HCT116 (cell line): ENCODE results near the gene INPP5B. TPM values are rescaled to one million over a fixed set of nuclear protein-coding genes. Genes with fewer than 3 reads are reported as not detected.

Experiments
- ATAC-seq: fragments of 200-7000 bp; cut with Tn5 transposase; 2 replicates; pipeline ENCODE4 v1.9.1; 2020; ENCODE audit warnings: mild to moderate bottlenecking, moderate library complexity
- BruUV-seq: library from RNA; stranded (reverse); fragments of 400-500 nt; replicated peaks from 2 replicates; lab custom pipeline; 2021; lab: Mats Ljungman, UMichigan
- CTCF ChIA-PET: fragments of 300-600 bp; sonication (Branson Sonifier 250); formaldehyde crosslinking; loops from one replicate; lab custom pipeline; 2021; ENCODE audit warnings: antibody characterized with exemption; lab: Charles Lee
- POLR2A ChIA-PET: fragments of 300-600, 350-600 bp; sonication (Branson Sonifier 250); formaldehyde crosslinking; loops from one replicate; lab custom pipeline; 2021; ENCODE audit warnings: antibody characterized with exemption; lab: Charles Lee
- RAD21 ChIA-PET, 2 experiments: fragments of 300-600 bp; sonication (Branson Sonifier 250); formaldehyde crosslinking; loops; one replicate each; lab custom pipeline; 2023; ENCODE audit warnings: low total read pairs in 2 of 2; ENCODE audit not compliant: uncharacterized antibody in 2 of 2, unreplicated experiment in 2 of 2, low non-redundant PET in 1 of 2; lab: Charles Lee
- DNase-seq: peaks from one replicate; pipeline ENCODE4 v3.0.0-alpha.2; 2010; ENCODE audit warnings: low read depth, low spot score
- H2AFZ ChIP-seq: fragments of 200-600 bp; shearing (Covaris generic), sonication (generic); 2 replicates; pipeline ENCODE4 v1.6.1; 2017; ENCODE audit warnings: low read depth, mixed run types, mixed read lengths, antibody characterized with exemption, low read length; ENCODE audit not compliant: poor library complexity, severe bottlenecking
- H3K27ac ChIP-seq: 2 replicates; pipeline ENCODE4 v1.5.1; 2012; ENCODE audit warnings: low read depth, low read length
- H3K27me3 ChIP-seq: fragments of 200-600 bp; sonication (generic); 2 replicates; pipeline ENCODE4 v1.6.1; 2016; ENCODE audit warnings: mixed run types, low read length, mixed read lengths; ENCODE audit not compliant: insufficient read depth
- H3K36me3 ChIP-seq, 2 experiments: fragments of 200-500 bp in 1 of 2; fragments of 200-600 bp in 1 of 2; sonication (Bioruptor generic) in 1 of 2; sonication (generic) in 1 of 2; 2 replicates each; pipeline versions ENCODE4 v1.5.1 to v1.6.1; 2014 to 2016; ENCODE audit warnings: low read length in 2 of 2, inconsistent platforms in 1 of 2, mixed read lengths in 1 of 2, mixed run types in 1 of 2; ENCODE audit not compliant: insufficient read depth in 2 of 2, control insufficient read depth in 1 of 2
- H3K4me1 ChIP-seq, 2 experiments: fragments of 200-600 bp in 1 of 2; sonication (generic) in 1 of 2; 2 replicates each; pipeline versions ENCODE4 v1.5.1 to v1.6.1; 2012 to 2017; ENCODE audit warnings: low read length in 2 of 2, inconsistent platforms in 1 of 2, mild to moderate bottlenecking in 1 of 2, mixed read lengths in 1 of 2, mixed run types in 1 of 2, moderate library complexity in 1 of 2; ENCODE audit not compliant: insufficient read depth in 2 of 2, control insufficient read depth in 1 of 2
- H3K4me2 ChIP-seq: fragments of 200-600 bp; sonication (generic); 2 replicates; pipeline ENCODE4 v1.6.1; 2017; ENCODE audit warnings: mixed run types, low read length, mixed read lengths
- H3K4me3 ChIP-seq, 2 experiments: fragments of 200-600 bp in 1 of 2; sonication (generic) in 1 of 2; replicated peaks in 1 of 2; 2 replicates each; pipeline ENCODE4 v1.5.1; 2011 to 2016; ENCODE audit warnings: low read length in 2 of 2, control low read depth in 1 of 2, low read depth in 1 of 2, mild to moderate bottlenecking in 1 of 2, mixed read lengths in 1 of 2, mixed run types in 1 of 2
- H3K79me2 ChIP-seq: fragments of 200-600 bp; sonication (generic); 2 replicates; pipeline ENCODE4 v1.6.1; 2017; ENCODE audit warnings: mild to moderate bottlenecking, mixed run types, low read length, moderate library complexity, mixed read lengths; ENCODE audit not compliant: insufficient read depth
- H3K9ac ChIP-seq: fragments of 200-600 bp; sonication (generic); 2 replicates; pipeline ENCODE4 v1.6.1; 2016; ENCODE audit warnings: low read length, mixed read lengths
- H3K9me2 ChIP-seq: fragments of 200-600 bp; sonication (generic), shearing (Covaris generic); 2 replicates; pipeline ENCODE4 v1.6.1; 2017; ENCODE audit warnings: mixed run types, mild to moderate bottlenecking, moderate library complexity; ENCODE audit not compliant: insufficient read depth
- H3K9me3 ChIP-seq, 2 experiments: fragments of 200-500 bp in 1 of 2; fragments of 200-600 bp in 1 of 2; sonication (Bioruptor generic) in 1 of 2; sonication (generic) in 1 of 2; 2 replicates each; pipeline ENCODE4 v1.6.1; 2014 to 2017; ENCODE audit warnings: low read length in 2 of 2, mixed read lengths in 2 of 2, inconsistent platforms in 1 of 2, low read depth in 1 of 2, mild to moderate bottlenecking in 1 of 2, mixed run types in 1 of 2, moderate library complexity in 1 of 2; ENCODE audit not compliant: control insufficient read depth in 1 of 2, insufficient read depth in 1 of 2
- H4K20me1 ChIP-seq: fragments of 200-600 bp; sonication (generic), shearing (Covaris generic); 2 replicates; pipeline ENCODE4 v1.6.1; 2017; ENCODE audit warnings: mixed run types, mild to moderate bottlenecking, moderate library complexity; ENCODE audit not compliant: insufficient read depth
- CEBPB ChIP-seq: IDR thresholded peaks from 2 replicates; pipeline ENCODE4 v1.6.1; 2012; ENCODE audit warnings: low read depth
- EGR1 ChIP-seq: IDR thresholded peaks from 2 replicates; pipeline ENCODE4 v1.6.1; 2012; ENCODE audit warnings: low read depth
- ZFX ChIP-seq: fragments of 450-650 bp; IDR thresholded peaks from 2 replicates; pipeline ENCODE4 v1.6.1; 2017
- intact Hi-C: fragments of 100-400 bp; cut with micrococcal nuclease; formaldehyde crosslinking; loops from 2 replicates; pipeline ENCODE4 v1.10.0; 2022
- total RNA-seq: library from RNA; stranded (reverse); gene quantifications from one replicate; pipeline ENCODE4 v1.2.1, GENCODE V29; 2021; ENCODE audit not compliant: unreplicated experiment
- TF ChIP-seq, protein P1 (sequence below), 3 experiments: fragments of 200-600 bp in 1 of 3; sonication (generic) in 1 of 3; IDR thresholded peaks in 2 of 3; conservative IDR thresholded peaks in 1 of 3; 2 replicates each; pipeline ENCODE4 v1.5.1; 2012 to 2017; ENCODE audit warnings: low read depth in 2 of 3, low read length in 2 of 3, antibody characterized with exemption in 1 of 3, borderline replicate concordance in 1 of 3, control low read depth in 1 of 3, mild to moderate bottlenecking in 1 of 3, mixed read lengths in 1 of 3, mixed run types in 1 of 3, moderate library complexity in 1 of 3; ENCODE audit not compliant: insufficient read depth in 1 of 3

INPP5B gene
- total RNA-seq, 1 experiment from 2014 or later = 20.8 TPM

DNA sequence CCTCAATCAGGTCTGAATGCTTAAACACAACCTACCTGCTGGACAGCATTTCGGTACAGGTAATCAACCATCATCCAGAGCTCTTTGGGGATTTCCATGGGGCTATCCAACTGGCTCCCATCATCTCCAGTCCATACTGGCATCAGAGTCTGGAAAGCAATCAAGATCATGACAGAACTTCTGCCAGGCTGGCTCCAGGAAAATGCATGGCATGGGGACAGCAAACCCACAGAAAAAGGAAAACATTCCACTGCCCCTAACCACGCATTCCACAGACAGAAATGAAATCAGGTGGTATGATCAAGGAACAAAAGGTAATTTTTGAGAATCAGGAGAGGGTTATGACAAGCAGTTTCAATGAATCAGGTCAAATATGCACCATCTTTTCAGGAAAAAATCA is 78.4 kb downstream of the INPP5B start:
- H4K20me1 ChIP-seq = no peaks in the 10 kb centered on the region
- no peaks in the 10 kb centered on the region for H3K27me3 ChIP-seq
- RAD21 ChIA-PET = no interaction called here
- H3K4me2 ChIP-seq = no peak overlapping the region
- CTCF ChIA-PET = no interaction called here
- intact Hi-C loops = no loop called here
- H3K4me3 ChIP-seq = no peak overlapping the region
- TF ChIP-seq CEBPB (no peak), EGR1 (no peak)
- H3K27ac ChIP-seq = no peak overlapping the region
- no peak overlapping the region for H2AFZ ChIP-seq
- no peak overlapping the region for H3K9ac ChIP-seq
- H3K79me2 ChIP-seq = no peaks in the 10 kb centered on the region
- H3K9me2 ChIP-seq = no peaks in the 10 kb centered on the region
- H3K9me3 ChIP-seq = no peaks in the 10 kb centered on the region
- H3K4me1 ChIP-seq = peaks cover 2 to 20% of the 10 kb centered on the region in 2 experiments; a peak in 3 of 4 replicates
- POLR2A ChIA-PET = no interaction called here
- peaks cover 4 to 6% of the 10 kb centered on the region in 2 experiments; a peak in 2 of 4 replicates for H3K36me3 ChIP-seq
- no TSS peak for BruUV-seq
- no peak for DNase-seq
- ATAC-seq = no peak

DNA sequence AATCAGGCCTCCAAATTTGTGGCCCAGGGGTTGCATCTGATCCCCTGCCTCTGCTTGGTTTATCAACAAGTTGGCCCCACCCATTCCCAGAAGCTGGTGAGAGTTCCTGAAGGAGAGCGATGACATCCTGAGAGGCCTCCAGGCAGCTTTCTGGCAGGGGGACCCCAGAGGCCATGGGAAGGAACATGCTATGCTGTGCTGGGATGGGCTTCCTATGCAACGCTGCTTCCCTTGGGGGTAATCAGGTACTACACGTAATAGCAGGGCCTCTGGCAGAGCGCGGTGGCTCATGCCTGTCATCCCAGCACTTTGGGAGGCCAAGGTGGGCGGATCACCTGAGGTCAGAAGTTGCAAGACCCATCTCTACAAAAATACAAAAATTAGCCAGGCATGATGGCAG is 79.1 kb downstream of the INPP5B start:
- H3K36me3 ChIP-seq = peaks cover 2 to 4% of the 10 kb centered on the region in 2 experiments; a peak in 1 of 4 replicates
- H4K20me1 ChIP-seq = no peaks in the 10 kb centered on the region
- BruUV-seq = no TSS peak
- no peaks in the 10 kb centered on the region for H3K27me3 ChIP-seq
- DNase-seq = no peak
- POLR2A ChIA-PET = no interaction called here
- H3K4me1 ChIP-seq = peaks cover 2 to 20% of the 10 kb centered on the region in 2 experiments; a peak in 3 of 4 replicates
- RAD21 ChIA-PET = interaction anchor here in 1 of 2 experiments (0.6 kb wide), 1 partner anchor 353 kb away, joined by 4 read pairs; the partner anchor contains the start of gene MEAF6
- H3K4me2 ChIP-seq = no peak overlapping the region
- no peak overlapping the region for H2AFZ ChIP-seq
- no peaks in the 10 kb centered on the region for H3K9me3 ChIP-seq
- H3K4me3 ChIP-seq = no peak overlapping the region
- no peak overlapping the region for H3K9ac ChIP-seq
- no peak overlapping the region for H3K27ac ChIP-seq
- no peaks in the 10 kb centered on the region for H3K9me2 ChIP-seq
- peak; percentile 70 for ATAC-seq
- CTCF ChIA-PET = no interaction called here
- no peaks in the 10 kb centered on the region for H3K79me2 ChIP-seq
- intact Hi-C loops = no loop called here
- no peak for TF ChIP-seq ZFX
- TF ChIP-seq, protein P1, sequence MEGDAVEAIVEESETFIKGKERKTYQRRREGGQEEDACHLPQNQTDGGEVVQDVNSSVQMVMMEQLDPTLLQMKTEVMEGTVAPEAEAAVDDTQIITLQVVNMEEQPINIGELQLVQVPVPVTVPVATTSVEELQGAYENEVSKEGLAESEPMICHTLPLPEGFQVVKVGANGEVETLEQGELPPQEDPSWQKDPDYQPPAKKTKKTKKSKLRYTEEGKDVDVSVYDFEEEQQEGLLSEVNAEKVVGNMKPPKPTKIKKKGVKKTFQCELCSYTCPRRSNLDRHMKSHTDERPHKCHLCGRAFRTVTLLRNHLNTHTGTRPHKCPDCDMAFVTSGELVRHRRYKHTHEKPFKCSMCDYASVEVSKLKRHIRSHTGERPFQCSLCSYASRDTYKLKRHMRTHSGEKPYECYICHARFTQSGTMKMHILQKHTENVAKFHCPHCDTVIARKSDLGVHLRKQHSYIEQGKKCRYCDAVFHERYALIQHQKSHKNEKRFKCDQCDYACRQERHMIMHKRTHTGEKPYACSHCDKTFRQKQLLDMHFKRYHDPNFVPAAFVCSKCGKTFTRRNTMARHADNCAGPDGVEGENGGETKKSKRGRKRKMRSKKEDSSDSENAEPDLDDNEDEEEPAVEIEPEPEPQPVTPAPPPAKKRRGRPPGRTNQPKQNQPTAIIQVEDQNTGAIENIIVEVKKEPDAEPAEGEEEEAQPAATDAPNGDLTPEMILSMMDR (IDR thresholded peaks at IDR 0.05 in 2 of 3, conservative IDR thresholded peaks at IDR 0.05 in 1 of 3; ENCODE audit: borderline replicate concordance in 1 of 3, insufficient read depth in 1 of 3, low read depth in 2 of 3, low read length in 2 of 3) = peak in 1 of 3 experiments; percentile 7; a peak in 1 of 6 replicates
- TF ChIP-seq, all 23 proteins: peak for 1
